Measurements from ENCODE around the gene FBXL20.

Gene FBXL20

GRCh38 chr17:39223907-39224777, 177.3 kb downstream of the FBXL20 start:
- peaks cover 9% of the 10 kb centered on the region for H3K27me3 Mint-ChIP-seq
- peaks cover 7% of the 10 kb centered on the region for H3K4me1 Mint-ChIP-seq (ENCODE audit: low read depth)
- H3K9me3 Mint-ChIP-seq (ENCODE audit: low read depth), result no peaks in the 10 kb centered on the region
- no peak overlapping the region for H3K27ac Mint-ChIP-seq
- no peaks in the 10 kb centered on the region for H3K36me3 Mint-ChIP-seq
- peak overlapping the region; percentile 58 for H3K4me3 Mint-ChIP-seq

- peak overlapping the region; percentile 58 for H3K4me3 Mint-ChIP-seq
- H3K9me3 Mint-ChIP-seq (ENCODE audit: low read depth), result no peaks in the 10 kb centered on the region
- peaks cover 9% of the 10 kb centered on the region for H3K27me3 Mint-ChIP-seq
- peaks cover 7% of the 10 kb centered on the region for H3K4me1 Mint-ChIP-seq (ENCODE audit: low read depth)
- H3K36me3 Mint-ChIP-seq, result no peaks in the 10 kb centered on the region
- H3K27ac Mint-ChIP-seq, result no peak overlapping the region
Measured at GRCh38 chr17:39222866-39223834, 178.3 kb downstream of the FBXL20 start.

GRCh38 chr17:39222151-39222550, 179.3 kb downstream of the FBXL20 start:
- H3K36me3 Mint-ChIP-seq, result no peaks in the 10 kb centered on the region
- no peaks in the 10 kb centered on the region for H3K9me3 Mint-ChIP-seq (ENCODE audit: low read depth)
- H3K27ac Mint-ChIP-seq, result no peak overlapping the region
- H3K4me1 Mint-ChIP-seq (ENCODE audit: low read depth), result peaks cover 6% of the 10 kb centered on the region
- no peak overlapping the region for H3K4me3 Mint-ChIP-seq
- H3K27me3 Mint-ChIP-seq, result peaks cover 9% of the 10 kb centered on the region

GRCh38 chr17:39221572-39221971, 179.9 kb downstream of the FBXL20 start:
- Mint-ChIP-seq H3K27ac (no peak overlapping the region), H3K4me3 (no peak overlapping the region), H3K4me1 (ENCODE audit: low read depth) (peaks cover 6% of the 10 kb centered on the region), H3K27me3 (peaks cover 9% of the 10 kb centered on the region), H3K9me3 (ENCODE audit: low read depth) (no peaks in the 10 kb centered on the region), H3K36me3 (no peaks in the 10 kb centered on the region)

- Mint-ChIP-seq H3K27me3 (peaks cover 6% of the 10 kb centered on the region), H3K4me3 (no peak overlapping the region), H3K27ac (no peak overlapping the region), H3K9me3 (ENCODE audit: low read depth) (no peaks in the 10 kb centered on the region), H3K36me3 (no peaks in the 10 kb centered on the region), H3K4me1 (ENCODE audit: low read depth) (no peaks in the 10 kb centered on the region)
Measured at GRCh38 chr17:39219647-39220154, 181.7 kb downstream of the FBXL20 start.

GRCh38 chr17:39218906-39219305, 182.5 kb downstream of the FBXL20 start:
- Mint-ChIP-seq H3K36me3 (no peaks in the 10 kb centered on the region), H3K27ac (no peak overlapping the region), H3K9me3 (ENCODE audit: low read depth) (no peaks in the 10 kb centered on the region), H3K27me3 (peaks cover 4% of the 10 kb centered on the region), H3K4me1 (ENCODE audit: low read depth) (no peaks in the 10 kb centered on the region), H3K4me3 (no peak overlapping the region)

- Mint-ChIP-seq H3K4me3 (no peak overlapping the region), H3K36me3 (no peaks in the 10 kb centered on the region), H3K27ac (no peak overlapping the region), H3K27me3 (peaks cover 3% of the 10 kb centered on the region), H3K9me3 (ENCODE audit: low read depth) (no peaks in the 10 kb centered on the region), H3K4me1 (ENCODE audit: low read depth) (no peaks in the 10 kb centered on the region)
Measured at GRCh38 chr17:39217734-39218369, 183.6 kb downstream of the FBXL20 start.

- peaks cover 10% of the 10 kb centered on the region for H3K4me1 Mint-ChIP-seq (ENCODE audit: low read depth)
- no peaks in the 10 kb centered on the region for H3K9me3 Mint-ChIP-seq (ENCODE audit: low read depth)
- H3K4me3 Mint-ChIP-seq, result no peak overlapping the region
- H3K36me3 Mint-ChIP-seq, result no peaks in the 10 kb centered on the region
- no peaks in the 10 kb centered on the region for H3K27me3 Mint-ChIP-seq
- H3K27ac Mint-ChIP-seq, result no peak overlapping the region
Measured at GRCh38 chr17:39213852-39214251, 187.6 kb downstream of the FBXL20 start.

- H3K9me3 Mint-ChIP-seq (ENCODE audit: low read depth), result no peaks in the 10 kb centered on the region
- H3K27ac Mint-ChIP-seq, result no peak overlapping the region
- H3K36me3 Mint-ChIP-seq, result no peaks in the 10 kb centered on the region
- H3K27me3 Mint-ChIP-seq, result no peaks in the 10 kb centered on the region
- no peak overlapping the region for H3K4me3 Mint-ChIP-seq
- peaks cover 19% of the 10 kb centered on the region for H3K4me1 Mint-ChIP-seq (ENCODE audit: low read depth)
Measured at GRCh38 chr17:39212841-39213480, 188.5 kb downstream of the FBXL20 start.

GRCh38 chr17:39212195-39212810, 189.1 kb downstream of the FBXL20 start:
- Mint-ChIP-seq H3K27ac (no peak overlapping the region), H3K27me3 (no peaks in the 10 kb centered on the region), H3K4me1 (ENCODE audit: low read depth) (peaks cover 24% of the 10 kb centered on the region), H3K9me3 (ENCODE audit: low read depth) (no peaks in the 10 kb centered on the region), H3K4me3 (no peak overlapping the region), H3K36me3 (no peaks in the 10 kb centered on the region)

- Mint-ChIP-seq H3K27me3 (no peaks in the 10 kb centered on the region), H3K27ac (peak overlapping the region; percentile 50)
Measured at GRCh38 chr17:39210093-39210434, 191.4 kb downstream of the FBXL20 start.

GRCh38 chr17:39209317-39210092, 191.9 kb downstream of the FBXL20 start:
- H3K4me1 Mint-ChIP-seq (ENCODE audit: low read depth), result peaks cover 34% of the 10 kb centered on the region
- H3K4me3 Mint-ChIP-seq, result peak overlapping the region; percentile 56
- H3K36me3 Mint-ChIP-seq, result no peaks in the 10 kb centered on the region
- H3K9me3 Mint-ChIP-seq (ENCODE audit: low read depth), result no peaks in the 10 kb centered on the region
- no peaks in the 10 kb centered on the region for H3K27me3 Mint-ChIP-seq
- no peak overlapping the region for H3K27ac Mint-ChIP-seq

More at GRCh38 chr17:39210093-39210434, 191.4 kb downstream of the FBXL20 start:
- no peaks in the 10 kb centered on the region for H3K9me3 Mint-ChIP-seq (ENCODE audit: low read depth)
- no peaks in the 10 kb centered on the region for H3K36me3 Mint-ChIP-seq
- peak overlapping the region; percentile 51 for H3K4me3 Mint-ChIP-seq
- peaks cover 33% of the 10 kb centered on the region for H3K4me1 Mint-ChIP-seq (ENCODE audit: low read depth)

GRCh38 chr17:39208893-39209292, 192.5 kb downstream of the FBXL20 start:
- H3K9me3 Mint-ChIP-seq (ENCODE audit: low read depth), result no peaks in the 10 kb centered on the region
- H3K36me3 Mint-ChIP-seq, result peaks cover under 1% of the 10 kb centered on the region
- no peak overlapping the region for H3K27ac Mint-ChIP-seq
- peaks cover 34% of the 10 kb centered on the region for H3K4me1 Mint-ChIP-seq (ENCODE audit: low read depth)
- H3K4me3 Mint-ChIP-seq, result peak overlapping the region; percentile 56
- H3K27me3 Mint-ChIP-seq, result no peaks in the 10 kb centered on the region

Data from activated naive CD8-positive, alpha-beta T cell (primary cell).